Testis (tissue), 3 donors: ENCODE measurements around the gene NPLOC4. TPM values are rescaled to one million over a fixed set of nuclear protein-coding genes. Genes with fewer than 3 reads are reported as not detected.

ENCODE experiments used
- DNase-seq: peaks from one replicate; pipeline ENCODE4 v3.0.0-alpha.2; 2019
- H3K27ac ChIP-seq, 2 donors: fragments of 200-600 bp; sonication (generic); one replicate each; pipeline ENCODE4 v1.5.1; 2019
- H3K27me3 ChIP-seq: fragments of 200-600 bp; sonication (generic); one replicate; pipeline ENCODE4 v1.5.1; 2019
- H3K36me3 ChIP-seq: fragments of 200-600 bp; sonication (generic); one replicate; pipeline ENCODE4 v1.5.1; 2017; ENCODE audit warnings: low read depth; ENCODE audit errors: missing control alignments
- H3K4me1 ChIP-seq: fragments of 200-600 bp; sonication (generic); one replicate; pipeline ENCODE4 v1.5.1; 2019
- H3K4me3 ChIP-seq, 2 donors: fragments of 200-600 bp; sonication (generic); one replicate each; pipeline ENCODE4 v1.5.1; 2017 to 2019
- H3K9me3 ChIP-seq: fragments of 200-600 bp; sonication (generic); one replicate; pipeline ENCODE4 v1.5.1; 2017
- CTCF ChIP-seq, 3 experiments: fragments of 450-650 bp in 2 of 3; fragments of 200-600 bp in 1 of 3; sonication (generic) in 1 of 3; IDR thresholded peaks; one replicate each; pipeline ENCODE4 v1.5.1; 2016 to 2019; ENCODE audit warnings: antibody characterized with exemption in 3 of 3, mild to moderate bottlenecking in 2 of 3, moderate library complexity in 1 of 3
- POLR2A ChIP-seq: fragments of 450-650 bp; IDR thresholded peaks from one replicate; pipeline ENCODE4 v1.6.1; 2017; ENCODE audit warnings: antibody characterized with exemption, mild to moderate bottlenecking, moderate library complexity
- WGBS, 2 donors: methylation state at CpG; one replicate each; pipeline ENCODE4 v1.1.5; 2018; 5-methylcytosine and 5-hydroxymethylcytosine counted together
- intact Hi-C: fragments of 100-400 bp; cut with DNase I; formaldehyde crosslinking; loops from one replicate; pipeline ENCODE4 v1.15.1; 2023; ENCODE audit warnings: low total_unique reads
- polyA plus RNA-seq: library from polyadenylated mRNA; stranded (reverse); fragments of 350-450 nt; fragmentation: Illumina TruSeq; extraction: RNeasy Lipid Tissue Mini Kit (QIAGEN cat#74804); gene quantifications from one replicate; pipeline ENCODE4 v1.2.3, GENCODE V29; 2014; ENCODE audit warnings: low read depth, low replicate concordance; ENCODE audit not compliant: insufficient read depth
- total RNA-seq, 2 donors: library from RNA; depleted of rRNA; stranded (reverse); fragments of >200 nt; gene quantifications; one replicate each; pipeline ENCODE4 v1.2.3, GENCODE V29; 2016

NPLOC4 gene
- total and polyA plus RNA-seq, 3 donors from 2014 or later: 106 to 130 (median 122) TPM

DNA sequence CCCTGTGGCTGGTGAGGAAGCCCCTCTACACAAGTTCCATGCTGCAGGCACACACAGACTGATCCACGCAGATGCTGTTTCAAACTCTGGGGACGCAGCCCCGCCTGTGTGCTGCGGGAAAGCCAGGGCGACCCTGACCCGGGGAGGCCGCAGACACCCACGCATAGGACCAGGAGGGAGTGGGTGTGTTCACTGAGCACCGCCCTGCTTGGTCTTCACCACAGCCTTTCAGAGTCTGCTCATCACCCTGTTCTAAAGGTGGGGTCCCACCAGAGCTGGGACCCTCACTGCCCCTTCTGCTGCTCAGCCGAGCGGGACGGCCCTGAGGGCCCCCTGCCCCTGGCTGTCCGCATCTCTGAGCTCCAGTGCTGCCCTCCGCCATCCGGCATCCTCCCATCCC lies 7.6 kb upstream of the NPLOC4 start:
- H3K4me1 ChIP-seq: no peaks in the 10 kb centered on the region
- no peaks in the 10 kb centered on the region for H3K9me3 ChIP-seq
- H3K4me3 ChIP-seq: no peak overlapping the region
- whole genome bisulfite sequencing, 2 donors: 60 to 64% methylated on average over 15 of the region's 15 CpGs
- H3K27ac ChIP-seq: no peak overlapping the region
- TF ChIP-seq POLR2A (no peak), CTCF (IDR thresholded peaks at IDR 0.05) (no peak)
- no peaks in the 10 kb centered on the region for H3K27me3 ChIP-seq
- no peak for DNase-seq
- intact Hi-C loops: no loop called here
- no peaks in the 10 kb centered on the region for H3K36me3 ChIP-seq

DNA sequence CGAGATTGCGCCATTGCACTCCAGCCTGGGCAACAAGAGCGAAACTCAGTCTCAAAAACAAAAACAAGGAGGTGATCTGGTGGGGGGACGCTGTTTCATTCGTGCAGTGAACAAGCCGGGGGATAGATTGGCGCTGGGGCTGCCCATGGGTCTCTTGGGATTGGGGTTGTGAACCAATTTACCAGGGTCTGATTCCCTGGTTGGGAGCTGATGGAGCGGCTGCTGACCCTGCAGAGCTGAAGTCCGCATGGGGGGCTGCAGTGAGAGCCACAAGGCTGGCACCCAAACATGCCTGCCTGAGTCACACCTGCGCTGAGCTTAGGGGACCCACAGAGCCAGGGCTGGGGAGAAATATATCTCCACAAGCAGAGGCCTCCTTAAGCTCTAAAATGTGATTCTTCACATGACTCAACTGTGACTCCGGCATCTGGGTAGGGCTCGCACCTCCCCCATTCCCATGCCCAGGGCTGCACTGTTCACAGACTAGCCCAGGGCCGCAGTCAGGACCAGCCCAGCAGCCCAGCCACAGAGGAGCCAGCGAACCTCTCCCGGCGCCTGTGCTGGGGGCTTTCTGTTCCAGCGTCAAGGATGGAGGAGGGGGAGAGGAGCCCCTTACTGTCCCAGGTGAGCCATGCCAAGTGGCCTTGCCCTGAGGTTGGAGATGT lies 5.0 kb upstream of the NPLOC4 start:
- Histone ChIP-seq H3K27me3 (no peaks in the 10 kb centered on the region), H3K9me3 (no peaks in the 10 kb centered on the region), H3K36me3 (no peaks in the 10 kb centered on the region), H3K27ac (no peak overlapping the region), H3K4me3 (no peak overlapping the region), H3K4me1 (no peaks in the 10 kb centered on the region)
- WGBS, 2 donors: 92 to 94% methylated on average over 11 to 17 of the region's 17 CpGs
- no peak for DNase-seq
- TF ChIP-seq CTCF (IDR thresholded peaks at IDR 0.05): no peak
- no peak for TF ChIP-seq POLR2A
- intact Hi-C loops: no loop called here

DNA sequence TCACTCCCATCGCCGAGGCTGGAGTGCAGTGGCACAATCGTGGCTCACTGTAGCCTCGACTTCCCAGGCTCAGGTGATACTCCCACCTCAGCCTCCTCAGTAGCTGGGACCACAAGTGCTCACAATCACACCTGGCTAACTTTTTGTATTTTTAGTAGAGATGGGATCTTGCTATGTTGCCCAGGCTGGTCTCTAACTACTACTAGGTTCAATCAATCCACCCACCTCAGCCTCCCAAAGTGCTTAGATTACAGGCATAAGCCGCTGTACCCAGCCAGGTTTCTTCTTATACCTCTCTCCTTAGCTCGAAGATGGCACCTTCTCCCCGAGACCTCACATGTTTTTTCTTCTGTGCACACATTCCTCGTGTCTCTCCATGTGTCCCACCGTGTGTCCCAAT lies 3.1 kb upstream of the NPLOC4 start:
- Histone ChIP-seq H3K36me3 (no peaks in the 10 kb centered on the region), H3K27ac (no peak overlapping the region), H3K9me3 (no peaks in the 10 kb centered on the region), H3K4me1 (peaks cover 11% of the 10 kb centered on the region), H3K27me3 (no peaks in the 10 kb centered on the region), H3K4me3 (no peak overlapping the region)
- intact Hi-C loops: no loop called here
- DNase-seq: no peak
- no peak for TF ChIP-seq CTCF (IDR thresholded peaks at IDR 0.05)
- TF ChIP-seq POLR2A: no peak
- WGBS, 2 donors: 95% methylated on average over 9 of the region's 9 CpGs

GRCh38 chr17:81638683-81639082 lies 1.8 kb upstream of the NPLOC4 start:
- no peak for TF ChIP-seq POLR2A
- no peak for TF ChIP-seq CTCF (IDR thresholded peaks at IDR 0.05)
- Histone ChIP-seq H3K4me1 (peaks cover 11% of the 10 kb centered on the region), H3K36me3 (no peaks in the 10 kb centered on the region), H3K9me3 (no peaks in the 10 kb centered on the region), H3K27me3 (no peaks in the 10 kb centered on the region), H3K27ac (no peak overlapping the region), H3K4me3 (no peak overlapping the region)
- DNase-seq: no peak
- 62 to 75% methylated on average over 4 of the region's 4 CpGs for WGBS, 2 donors
- intact Hi-C loops: no loop called here

GRCh38 chr17:81635973-81636504 lies 873 bp downstream of the NPLOC4 start:
- intact Hi-C loops: no loop called here
- WGBS, 2 donors: 27% methylated on average over 18 of the region's 18 CpGs
- Histone ChIP-seq H3K27me3 (no peaks in the 10 kb centered on the region), H3K4me1 (peaks cover 11% of the 10 kb centered on the region), H3K4me3 (peak overlapping the region; percentile 93 to 94), H3K27ac (peak overlapping the region; percentile 81 to 92), H3K9me3 (no peaks in the 10 kb centered on the region), H3K36me3 (no peaks in the 10 kb centered on the region)
- TF ChIP-seq CTCF (IDR thresholded peaks at IDR 0.05): no peak
- TF ChIP-seq POLR2A: no peak
- DNase-seq: no peak
